ENCODE data around the gene TTBK2. TPM values are rescaled to one million over a fixed set of nuclear protein-coding genes. Genes with fewer than 3 reads are reported as not detected.
A peak's percentile ranks its signal among the peaks of the same experiment; 100 is the strongest.

Gene TTBK2
- total and polyA plus RNA-seq, 10 of the 15 experiments (the other 5 are each of a cell fraction or from before 2014, with no cell fraction given): 0.66 to 9.1 (median 3.7) TPM

DNA sequence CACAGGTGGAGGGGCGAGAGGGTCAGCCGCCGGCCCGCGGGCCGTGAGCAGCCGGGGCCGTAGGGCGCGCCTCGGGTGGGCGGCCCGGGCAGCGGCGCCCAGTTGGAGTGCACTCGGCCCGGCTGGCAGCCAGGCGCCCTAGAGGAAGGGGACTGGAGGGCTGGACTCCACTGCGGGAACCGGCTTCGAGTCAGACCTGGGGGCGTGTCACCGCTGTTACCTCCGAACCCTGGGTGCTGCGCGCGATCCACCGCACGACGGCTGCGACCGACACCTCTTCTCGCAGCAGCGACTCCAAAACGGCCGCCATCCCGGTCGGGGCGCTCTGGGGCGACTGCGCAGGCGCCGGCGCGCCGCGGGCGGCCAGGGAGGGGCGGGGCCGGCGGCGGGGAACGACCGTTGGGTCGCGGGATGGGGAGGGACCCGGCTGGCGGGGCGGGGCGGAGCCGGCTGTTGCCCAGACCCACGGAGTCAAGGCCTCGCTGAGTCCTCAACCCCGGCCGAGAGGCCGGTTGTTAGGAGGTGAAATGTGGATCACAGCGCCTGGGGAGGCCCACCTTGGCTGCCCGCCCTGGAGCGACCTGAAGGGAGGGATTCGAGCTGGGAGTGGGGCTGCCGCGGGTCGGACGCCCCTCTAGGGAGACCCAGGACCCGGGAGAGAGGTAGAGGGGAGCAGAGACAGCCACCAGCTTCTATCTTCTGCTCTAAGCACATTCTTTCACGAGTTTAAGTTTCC, 183.6 kb downstream of the TTBK2 start, which contains the start of gene CDAN1 (continued):
- TF ChIP-seq, protein P1, sequence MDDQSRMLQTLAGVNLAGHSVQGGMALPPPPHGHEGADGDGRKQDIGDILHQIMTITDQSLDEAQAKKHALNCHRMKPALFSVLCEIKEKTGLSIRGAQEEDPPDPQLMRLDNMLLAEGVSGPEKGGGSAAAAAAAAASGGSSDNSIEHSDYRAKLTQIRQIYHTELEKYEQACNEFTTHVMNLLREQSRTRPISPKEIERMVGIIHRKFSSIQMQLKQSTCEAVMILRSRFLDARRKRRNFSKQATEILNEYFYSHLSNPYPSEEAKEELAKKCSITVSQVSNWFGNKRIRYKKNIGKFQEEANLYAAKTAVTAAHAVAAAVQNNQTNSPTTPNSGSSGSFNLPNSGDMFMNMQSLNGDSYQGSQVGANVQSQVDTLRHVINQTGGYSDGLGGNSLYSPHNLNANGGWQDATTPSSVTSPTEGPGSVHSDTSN (IDR thresholded peaks at IDR 0.05; ENCODE audit: insufficient replicate concordance, low read depth, low read length): no peak
- TF ChIP-seq CBFB (IDR thresholded peaks at IDR 0.05; ENCODE audit: low read depth) (no peak), SP1 (IDR thresholded peaks at IDR 0.05; ENCODE audit: low read depth, low read length) (no peak), RFX5 (IDR thresholded peaks at IDR 0.05; ENCODE audit: low read depth, low read length) (no peak), NFYA (IDR thresholded peaks at IDR 0.05; ENCODE audit: borderline replicate concordance, low read depth, low read length) (no peak), ETV6 (conservative IDR thresholded peaks at IDR 0.05 in 1 of 2, IDR thresholded peaks at IDR 0.05 in 1 of 2; ENCODE audit: borderline replicate concordance in 1 of 2, low read depth in 1 of 2) (no peak), SRF (IDR thresholded peaks at IDR 0.05; ENCODE audit: low read depth in 2 of 2, low read length in 2 of 2) (no peak), ZNF622 (IDR thresholded peaks at IDR 0.05) (no peak), TCF3 (IDR thresholded peaks at IDR 0.05; ENCODE audit: borderline replicate concordance, insufficient read depth, low read depth, low read length) (no peak), CREM (IDR thresholded peaks at IDR 0.05; ENCODE audit: low read depth) (no peak), TAF1 (IDR thresholded peaks at IDR 0.05; ENCODE audit: borderline replicate concordance, low read depth, low read length) (peak; percentile 62; the same call in 1 of the 2 replicates), ZNF207 (IDR thresholded peaks at IDR 0.05; ENCODE audit: borderline replicate concordance) (peak; percentile 52; the same call in 1 of the 2 replicates), SIX5 (IDR thresholded peaks at IDR 0.05; ENCODE audit: low read depth, low read length, severe bottlenecking) (no peak), TARDBP (IDR thresholded peaks at IDR 0.05; ENCODE audit: borderline replicate concordance) (no peak), SUPT20H (IDR thresholded peaks at IDR 0.05; ENCODE audit: borderline replicate concordance, control insufficient read depth, low read depth, low read length) (no peak), SUZ12 (IDR thresholded peaks at IDR 0.05; ENCODE audit: unreplicated experiment) (no peak), FOXK2 (IDR thresholded peaks at IDR 0.05) (no peak), CEBPB (IDR thresholded peaks at IDR 0.05; ENCODE audit: borderline replicate concordance in 1 of 2, low read depth in 2 of 2, low read length in 2 of 2) (no peak), IKZF1 (conservative IDR thresholded peaks at IDR 0.05) (peak; percentile 79)
- TF ChIP-seq, protein P2, sequence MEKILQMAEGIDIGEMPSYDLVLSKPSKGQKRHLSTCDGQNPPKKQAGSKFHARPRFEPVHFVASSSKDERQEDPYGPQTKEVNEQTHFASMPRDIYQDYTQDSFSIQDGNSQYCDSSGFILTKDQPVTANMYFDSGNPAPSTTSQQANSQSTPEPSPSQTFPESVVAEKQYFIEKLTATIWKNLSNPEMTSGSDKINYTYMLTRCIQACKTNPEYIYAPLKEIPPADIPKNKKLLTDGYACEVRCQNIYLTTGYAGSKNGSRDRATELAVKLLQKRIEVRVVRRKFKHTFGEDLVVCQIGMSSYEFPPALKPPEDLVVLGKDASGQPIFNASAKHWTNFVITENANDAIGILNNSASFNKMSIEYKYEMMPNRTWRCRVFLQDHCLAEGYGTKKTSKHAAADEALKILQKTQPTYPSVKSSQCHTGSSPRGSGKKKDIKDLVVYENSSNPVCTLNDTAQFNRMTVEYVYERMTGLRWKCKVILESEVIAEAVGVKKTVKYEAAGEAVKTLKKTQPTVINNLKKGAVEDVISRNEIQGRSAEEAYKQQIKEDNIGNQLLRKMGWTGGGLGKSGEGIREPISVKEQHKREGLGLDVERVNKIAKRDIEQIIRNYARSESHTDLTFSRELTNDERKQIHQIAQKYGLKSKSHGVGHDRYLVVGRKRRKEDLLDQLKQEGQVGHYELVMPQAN (conservative IDR thresholded peaks at IDR 0.05): peak; percentile 74
- TF ChIP-seq, protein P3, sequence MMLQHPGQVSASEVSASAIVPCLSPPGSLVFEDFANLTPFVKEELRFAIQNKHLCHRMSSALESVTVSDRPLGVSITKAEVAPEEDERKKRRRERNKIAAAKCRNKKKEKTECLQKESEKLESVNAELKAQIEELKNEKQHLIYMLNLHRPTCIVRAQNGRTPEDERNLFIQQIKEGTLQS (IDR thresholded peaks at IDR 0.05; ENCODE audit: borderline replicate concordance, extremely low read depth, low read depth, low read length): no peak
- TF ChIP-seq, protein P4, sequence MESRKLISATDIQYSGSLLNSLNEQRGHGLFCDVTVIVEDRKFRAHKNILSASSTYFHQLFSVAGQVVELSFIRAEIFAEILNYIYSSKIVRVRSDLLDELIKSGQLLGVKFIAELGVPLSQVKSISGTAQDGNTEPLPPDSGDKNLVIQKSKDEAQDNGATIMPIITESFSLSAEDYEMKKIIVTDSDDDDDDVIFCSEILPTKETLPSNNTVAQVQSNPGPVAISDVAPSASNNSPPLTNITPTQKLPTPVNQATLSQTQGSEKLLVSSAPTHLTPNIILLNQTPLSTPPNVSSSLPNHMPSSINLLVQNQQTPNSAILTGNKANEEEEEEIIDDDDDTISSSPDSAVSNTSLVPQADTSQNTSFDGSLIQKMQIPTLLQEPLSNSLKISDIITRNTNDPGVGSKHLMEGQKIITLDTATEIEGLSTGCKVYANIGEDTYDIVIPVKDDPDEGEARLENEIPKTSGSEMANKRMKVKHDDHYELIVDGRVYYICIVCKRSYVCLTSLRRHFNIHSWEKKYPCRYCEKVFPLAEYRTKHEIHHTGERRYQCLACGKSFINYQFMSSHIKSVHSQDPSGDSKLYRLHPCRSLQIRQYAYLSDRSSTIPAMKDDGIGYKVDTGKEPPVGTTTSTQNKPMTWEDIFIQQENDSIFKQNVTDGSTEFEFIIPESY (IDR thresholded peaks at IDR 0.05): no peak
- TF ChIP-seq, protein P5, sequence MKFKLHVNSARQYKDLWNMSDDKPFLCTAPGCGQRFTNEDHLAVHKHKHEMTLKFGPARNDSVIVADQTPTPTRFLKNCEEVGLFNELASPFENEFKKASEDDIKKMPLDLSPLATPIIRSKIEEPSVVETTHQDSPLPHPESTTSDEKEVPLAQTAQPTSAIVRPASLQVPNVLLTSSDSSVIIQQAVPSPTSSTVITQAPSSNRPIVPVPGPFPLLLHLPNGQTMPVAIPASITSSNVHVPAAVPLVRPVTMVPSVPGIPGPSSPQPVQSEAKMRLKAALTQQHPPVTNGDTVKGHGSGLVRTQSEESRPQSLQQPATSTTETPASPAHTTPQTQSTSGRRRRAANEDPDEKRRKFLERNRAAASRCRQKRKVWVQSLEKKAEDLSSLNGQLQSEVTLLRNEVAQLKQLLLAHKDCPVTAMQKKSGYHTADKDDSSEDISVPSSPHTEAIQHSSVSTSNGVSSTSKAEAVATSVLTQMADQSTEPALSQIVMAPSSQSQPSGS (IDR thresholded peaks at IDR 0.05; ENCODE audit: low read length): no peak
